CD4-positive, alpha-beta T cell treated with Interferon gamma for 1 hour (primary cell): ENCODE results near the gene CUX1.
"Not testable (repeated sequence)": the region's sequence is repeated elsewhere in the genome, so short reads cannot be mapped to it uniquely, and the experiment has no call there.

ENCODE experiments used
- DNase-seq: peaks from one replicate; pipeline ENCODE4 v3.0.0-alpha.2; 2020

CUX1 gene

DNA sequence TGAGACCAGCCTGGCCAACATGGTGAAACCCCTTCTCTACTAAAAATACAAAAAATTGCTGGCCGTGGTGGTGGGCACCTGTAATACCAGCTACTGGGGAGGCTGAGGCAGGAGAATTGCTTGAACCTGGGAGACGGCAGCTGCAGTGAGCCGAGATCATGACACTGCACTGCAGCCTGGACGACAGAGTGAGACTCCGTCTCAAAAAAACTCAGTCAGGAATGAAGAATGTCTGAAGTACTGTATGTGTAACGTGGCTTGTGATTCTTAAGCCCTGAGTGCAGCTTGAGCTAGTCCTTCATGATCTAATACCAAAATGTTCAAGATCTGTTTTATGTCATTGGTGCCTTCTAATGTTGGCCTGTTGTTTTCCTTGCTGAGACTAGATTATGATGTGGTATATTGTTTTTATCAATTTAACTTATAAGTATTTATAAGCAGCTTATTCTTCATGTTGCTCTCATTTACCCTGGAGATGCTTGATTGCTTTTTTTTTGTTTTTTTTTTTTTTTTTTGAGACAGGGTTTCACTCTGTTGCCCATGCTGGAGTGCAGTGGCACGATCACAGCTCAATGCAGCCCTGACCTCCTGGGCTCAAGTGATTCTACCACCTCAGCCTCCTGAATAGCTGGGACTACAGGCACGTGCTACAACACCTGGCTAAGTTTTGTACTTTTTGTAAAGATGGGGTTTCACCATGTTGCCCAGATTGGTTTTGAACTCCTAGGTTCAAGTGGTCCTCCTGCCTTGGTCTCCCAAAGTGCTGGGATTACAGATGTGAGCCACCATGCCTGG is 513.4 kb downstream of the CUX1 start:
- not testable (repeated sequence) for DNase-seq
